ENCODE data around the gene SLC38A8. TPM values are rescaled to one million over a fixed set of nuclear protein-coding genes. Genes with fewer than 3 reads are reported as not detected.

SLC38A8 gene
- total and polyA plus RNA-seq, 2 experiments from 2014 or later = not detected

DNA sequence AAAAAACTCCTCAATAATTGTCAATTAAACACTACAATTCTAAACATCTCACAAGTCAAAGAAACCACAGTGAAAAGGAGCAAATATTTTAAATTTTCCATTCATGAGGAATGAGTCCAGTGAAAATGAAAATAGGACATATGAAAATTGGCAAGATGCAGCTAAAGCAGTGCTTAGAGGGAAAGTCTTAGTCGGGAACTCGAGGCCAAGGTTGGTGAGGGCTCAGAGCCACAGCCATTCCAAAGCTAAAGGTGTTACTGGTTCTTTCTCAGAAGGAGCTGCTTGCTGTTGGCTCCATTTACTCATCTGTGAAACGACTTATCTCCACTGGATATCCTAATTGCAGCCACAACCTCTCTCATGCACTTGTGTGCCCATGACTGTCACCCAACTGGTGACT lies 6.5 kb downstream of the SLC38A8 start:
- TF ChIP-seq, protein P1, sequence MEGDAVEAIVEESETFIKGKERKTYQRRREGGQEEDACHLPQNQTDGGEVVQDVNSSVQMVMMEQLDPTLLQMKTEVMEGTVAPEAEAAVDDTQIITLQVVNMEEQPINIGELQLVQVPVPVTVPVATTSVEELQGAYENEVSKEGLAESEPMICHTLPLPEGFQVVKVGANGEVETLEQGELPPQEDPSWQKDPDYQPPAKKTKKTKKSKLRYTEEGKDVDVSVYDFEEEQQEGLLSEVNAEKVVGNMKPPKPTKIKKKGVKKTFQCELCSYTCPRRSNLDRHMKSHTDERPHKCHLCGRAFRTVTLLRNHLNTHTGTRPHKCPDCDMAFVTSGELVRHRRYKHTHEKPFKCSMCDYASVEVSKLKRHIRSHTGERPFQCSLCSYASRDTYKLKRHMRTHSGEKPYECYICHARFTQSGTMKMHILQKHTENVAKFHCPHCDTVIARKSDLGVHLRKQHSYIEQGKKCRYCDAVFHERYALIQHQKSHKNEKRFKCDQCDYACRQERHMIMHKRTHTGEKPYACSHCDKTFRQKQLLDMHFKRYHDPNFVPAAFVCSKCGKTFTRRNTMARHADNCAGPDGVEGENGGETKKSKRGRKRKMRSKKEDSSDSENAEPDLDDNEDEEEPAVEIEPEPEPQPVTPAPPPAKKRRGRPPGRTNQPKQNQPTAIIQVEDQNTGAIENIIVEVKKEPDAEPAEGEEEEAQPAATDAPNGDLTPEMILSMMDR (IDR thresholded peaks at IDR 0.05; ENCODE audit: low read depth, low read length) = no peak
- H3K27me3 ChIP-seq = no peaks in the 10 kb centered on the region
- H3K4me1 ChIP-seq (ENCODE audit: low read depth) = no peaks in the 10 kb centered on the region
- no peak for DNase-seq (ENCODE audit: low read depth in 1 of 2, low spot score in 1 of 2)
- no peak overlapping the region for H3K27ac ChIP-seq
- no peaks in the 10 kb centered on the region for H3K9me3 ChIP-seq (ENCODE audit: low read depth)
- H3K36me3 ChIP-seq = no peaks in the 10 kb centered on the region
- no peak overlapping the region for H3K4me3 ChIP-seq

DNA sequence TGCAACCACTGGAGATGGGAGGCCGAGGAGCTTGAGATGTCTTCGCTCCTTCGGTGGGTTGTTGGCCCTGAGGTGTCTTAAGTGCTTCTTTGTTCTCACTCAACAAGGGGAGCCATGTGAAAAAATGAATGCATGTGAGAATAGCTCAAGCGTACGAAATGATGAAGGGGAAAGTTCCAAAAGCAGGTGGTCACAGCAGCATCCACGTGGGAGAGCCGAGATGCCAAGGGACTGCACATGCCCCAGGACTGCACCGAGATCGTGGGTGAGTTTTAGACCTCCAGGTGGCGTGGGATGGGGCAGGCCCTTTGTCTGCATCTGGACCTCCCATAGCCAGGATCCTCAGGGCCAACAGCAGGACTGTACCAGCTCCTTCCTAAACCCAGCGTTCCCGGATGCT lies 8.1 kb downstream of the SLC38A8 start:
- Histone ChIP-seq H3K4me1 (ENCODE audit: low read depth) (no peaks in the 10 kb centered on the region), H3K9me3 (ENCODE audit: low read depth) (no peaks in the 10 kb centered on the region), H3K36me3 (no peaks in the 10 kb centered on the region), H3K27me3 (no peaks in the 10 kb centered on the region), H3K27ac (no peak overlapping the region), H3K4me3 (no peak overlapping the region)
- TF ChIP-seq, protein P1 (IDR thresholded peaks at IDR 0.05; ENCODE audit: low read depth, low read length) = no peak
- DNase-seq (ENCODE audit: low read depth in 1 of 2, low spot score in 1 of 2) = no peak

DNA sequence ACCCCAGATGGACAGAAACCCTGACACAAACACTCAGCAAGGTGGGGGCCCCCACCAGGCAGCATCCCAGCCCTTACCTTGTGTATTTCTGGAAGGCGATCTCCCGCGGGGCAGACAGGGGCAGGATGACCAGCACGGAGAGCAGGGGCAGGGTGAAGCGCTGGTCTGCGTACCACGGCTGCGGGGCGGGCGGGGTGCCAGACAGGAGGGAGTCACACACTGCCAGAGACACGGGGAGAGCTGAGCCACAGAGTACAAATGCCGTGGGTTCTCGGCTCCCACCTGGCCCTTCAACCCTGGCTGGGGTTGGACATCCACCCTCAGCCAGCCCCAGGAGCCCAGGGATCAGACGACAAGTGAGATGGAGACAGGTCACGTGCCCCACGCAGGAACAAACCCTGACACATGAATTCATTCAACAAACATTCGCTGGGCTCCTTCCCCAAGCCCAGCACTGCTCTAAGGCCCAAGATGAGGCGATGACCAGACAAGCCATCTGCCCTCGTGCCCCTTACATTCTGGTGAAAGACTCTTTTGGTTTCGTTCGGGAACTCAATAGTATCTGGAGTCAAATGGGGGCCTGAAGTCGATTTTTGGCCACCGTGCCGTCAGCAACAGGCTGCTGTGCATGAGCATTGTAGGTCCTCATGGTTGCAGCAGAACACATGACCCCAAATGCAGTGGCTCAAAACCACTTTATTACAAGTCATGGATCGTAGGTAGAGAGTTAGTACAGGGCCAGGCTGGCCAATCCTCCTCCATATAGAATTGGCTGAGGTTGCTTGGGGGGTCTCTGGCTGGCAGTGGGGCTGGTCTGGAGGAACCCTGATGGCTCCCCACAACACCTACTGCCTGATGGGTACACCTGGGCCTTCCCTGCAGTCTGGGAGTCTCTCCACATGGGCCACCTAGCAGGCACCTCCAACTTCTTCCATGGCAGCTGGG lies 9.1 kb downstream of the SLC38A8 start:
- H3K4me1 ChIP-seq (ENCODE audit: low read depth) = no peaks in the 10 kb centered on the region
- H3K36me3 ChIP-seq = no peaks in the 10 kb centered on the region
- no peak for DNase-seq (ENCODE audit: low read depth in 1 of 2, low spot score in 1 of 2)
- no peaks in the 10 kb centered on the region for H3K27me3 ChIP-seq
- no peak overlapping the region for H3K4me3 ChIP-seq
- no peaks in the 10 kb centered on the region for H3K9me3 ChIP-seq (ENCODE audit: low read depth)
- TF ChIP-seq, protein P1 (IDR thresholded peaks at IDR 0.05; ENCODE audit: low read depth, low read length) = no peak
- H3K27ac ChIP-seq = no peak overlapping the region

DNA sequence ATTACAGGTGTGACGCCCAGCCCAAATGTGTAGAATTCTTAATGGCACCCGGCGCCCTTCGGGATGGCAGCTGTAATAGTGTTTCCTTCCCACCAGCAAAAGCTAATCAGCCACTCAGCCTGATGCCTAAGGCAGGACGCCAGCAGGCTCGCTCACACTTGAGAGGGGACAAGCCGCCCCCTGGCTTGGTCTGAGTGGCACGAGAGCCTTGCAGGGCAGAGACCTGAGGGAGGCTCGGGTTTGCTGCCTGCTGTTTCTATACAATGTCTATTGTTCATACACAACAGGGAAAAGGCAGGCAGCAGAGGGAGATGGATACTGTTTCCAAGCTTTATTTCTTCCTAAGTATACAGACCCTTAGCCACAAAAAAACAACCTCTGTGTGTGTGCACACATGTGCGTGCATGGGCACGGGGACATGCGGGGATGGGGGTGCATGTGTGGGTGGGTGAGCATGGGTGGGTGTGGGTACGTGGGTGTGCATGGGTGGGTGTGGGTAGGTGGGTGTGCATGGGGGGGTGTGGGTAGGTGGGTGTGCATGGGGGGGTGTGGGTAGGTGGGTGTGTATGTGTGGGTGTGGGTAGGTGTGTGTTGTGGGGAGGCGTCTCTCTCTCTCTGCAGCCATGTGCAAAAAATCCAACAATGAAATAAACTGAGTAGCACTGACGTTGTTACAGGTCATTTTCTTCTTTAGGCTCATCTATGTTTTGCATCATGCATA lies 10.0 kb downstream of the SLC38A8 start:
- H3K4me1 ChIP-seq (ENCODE audit: low read depth) = no peaks in the 10 kb centered on the region
- no peaks in the 10 kb centered on the region for H3K9me3 ChIP-seq (ENCODE audit: low read depth)
- DNase-seq (ENCODE audit: low read depth in 1 of 2, low spot score in 1 of 2) = no peak
- no peaks in the 10 kb centered on the region for H3K36me3 ChIP-seq
- H3K27me3 ChIP-seq = no peaks in the 10 kb centered on the region
- no peak overlapping the region for H3K4me3 ChIP-seq
- TF ChIP-seq, protein P1 (IDR thresholded peaks at IDR 0.05; ENCODE audit: low read depth, low read length) = no peak
- H3K27ac ChIP-seq = no peak overlapping the region

DNA sequence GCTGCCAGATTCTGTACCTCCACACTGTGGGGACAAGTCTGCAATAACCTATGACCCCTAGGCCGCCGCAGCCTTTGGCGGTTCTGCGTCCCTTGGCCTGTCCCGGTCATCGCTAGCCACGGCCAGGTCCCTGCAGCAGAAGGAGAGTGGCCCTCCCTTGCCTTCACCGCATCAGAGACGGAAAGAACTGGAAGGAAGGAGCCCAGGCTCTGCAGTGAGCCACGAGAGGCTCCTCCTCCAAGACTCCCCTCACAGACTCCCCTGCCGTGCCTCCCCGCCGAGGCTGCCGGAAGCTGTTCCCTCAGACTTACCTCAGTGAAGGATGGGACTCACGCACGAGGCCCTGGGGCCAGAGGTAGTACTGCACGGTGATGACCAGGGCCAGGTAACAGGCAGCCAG lies 11.0 kb downstream of the SLC38A8 start:
- no peaks in the 10 kb centered on the region for H3K36me3 ChIP-seq
- H3K27me3 ChIP-seq = no peaks in the 10 kb centered on the region
- no peaks in the 10 kb centered on the region for H3K9me3 ChIP-seq (ENCODE audit: low read depth)
- H3K4me1 ChIP-seq (ENCODE audit: low read depth) = no peaks in the 10 kb centered on the region
- no peak overlapping the region for H3K4me3 ChIP-seq
- no peak overlapping the region for H3K27ac ChIP-seq
- TF ChIP-seq, protein P1 (IDR thresholded peaks at IDR 0.05; ENCODE audit: low read depth, low read length) = no peak
- DNase-seq (ENCODE audit: low read depth in 1 of 2, low spot score in 1 of 2) = no peak

Measured in cardiac muscle cell (in vitro differentiated cells and primary cell).